Measurements from ENCODE around the gene OIT3. TPM values are rescaled to one million over a fixed set of nuclear protein-coding genes. Genes with fewer than 3 reads are reported as not detected.

The OIT3 gene
- total RNA-seq, 1 donor from 2014 or later = not detected

DNA sequence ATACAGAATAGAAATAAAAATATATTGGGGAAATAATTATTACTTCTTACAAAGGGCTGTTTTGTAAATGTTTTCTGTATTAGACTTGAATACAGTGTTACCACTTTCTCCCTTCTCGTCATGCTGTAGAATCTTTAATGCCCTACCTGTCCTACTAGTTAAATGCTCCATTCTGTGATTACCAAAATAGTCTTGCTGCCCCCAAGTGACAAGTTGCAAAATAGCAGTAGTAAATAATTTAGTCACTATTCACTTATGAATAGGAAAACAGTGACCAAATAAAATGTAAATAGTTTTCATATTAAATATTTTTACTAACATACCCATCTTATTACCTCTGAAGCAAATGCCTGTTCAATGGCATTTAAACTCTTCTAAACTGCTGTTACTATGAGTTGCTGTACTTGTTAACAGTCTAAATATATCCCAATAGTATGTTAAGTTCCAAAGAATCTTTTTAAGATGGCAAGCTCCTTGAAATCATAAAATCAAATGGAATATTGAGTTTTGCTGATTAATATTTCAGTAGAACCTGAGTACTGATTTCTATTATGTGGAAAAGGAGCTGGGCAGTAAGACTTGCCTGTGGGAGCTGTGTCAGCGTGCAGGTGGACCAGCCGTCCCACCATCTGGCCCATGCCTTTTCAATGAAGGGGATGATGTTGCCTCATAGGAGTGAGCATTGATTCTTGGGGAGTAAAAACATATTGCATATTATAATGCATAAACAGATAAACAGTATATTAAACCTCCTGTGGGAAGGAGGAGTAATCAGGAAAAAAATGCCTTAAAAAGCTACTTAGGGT is 18.1 kb upstream of the OIT3 start:
- Mint-ChIP-seq H3K9me3 (ENCODE audit: unreplicated experiment) (no peaks in the 10 kb centered on the region), H3K4me3 (ENCODE audit: unreplicated experiment) (no peak overlapping the region), H3K27ac (ENCODE audit: unreplicated experiment) (no peak overlapping the region), H3K36me3 (ENCODE audit: unreplicated experiment) (peaks cover 5% of the 10 kb centered on the region), H3K4me1 (ENCODE audit: low read depth, unreplicated experiment) (no peaks in the 10 kb centered on the region), H3K27me3 (ENCODE audit: unreplicated experiment) (no peaks in the 10 kb centered on the region)
- peak; percentile 19 for DNase-seq
- TF ChIP-seq, protein P1, sequence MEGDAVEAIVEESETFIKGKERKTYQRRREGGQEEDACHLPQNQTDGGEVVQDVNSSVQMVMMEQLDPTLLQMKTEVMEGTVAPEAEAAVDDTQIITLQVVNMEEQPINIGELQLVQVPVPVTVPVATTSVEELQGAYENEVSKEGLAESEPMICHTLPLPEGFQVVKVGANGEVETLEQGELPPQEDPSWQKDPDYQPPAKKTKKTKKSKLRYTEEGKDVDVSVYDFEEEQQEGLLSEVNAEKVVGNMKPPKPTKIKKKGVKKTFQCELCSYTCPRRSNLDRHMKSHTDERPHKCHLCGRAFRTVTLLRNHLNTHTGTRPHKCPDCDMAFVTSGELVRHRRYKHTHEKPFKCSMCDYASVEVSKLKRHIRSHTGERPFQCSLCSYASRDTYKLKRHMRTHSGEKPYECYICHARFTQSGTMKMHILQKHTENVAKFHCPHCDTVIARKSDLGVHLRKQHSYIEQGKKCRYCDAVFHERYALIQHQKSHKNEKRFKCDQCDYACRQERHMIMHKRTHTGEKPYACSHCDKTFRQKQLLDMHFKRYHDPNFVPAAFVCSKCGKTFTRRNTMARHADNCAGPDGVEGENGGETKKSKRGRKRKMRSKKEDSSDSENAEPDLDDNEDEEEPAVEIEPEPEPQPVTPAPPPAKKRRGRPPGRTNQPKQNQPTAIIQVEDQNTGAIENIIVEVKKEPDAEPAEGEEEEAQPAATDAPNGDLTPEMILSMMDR (IDR thresholded peaks at IDR 0.05; ENCODE audit: partially characterized antibody, unreplicated experiment) = peak; percentile 29

- no peaks in the 10 kb centered on the region for H3K9me3 Mint-ChIP-seq (ENCODE audit: unreplicated experiment)
- H3K4me3 Mint-ChIP-seq (ENCODE audit: unreplicated experiment) = no peak overlapping the region
- TF ChIP-seq, protein P1 (IDR thresholded peaks at IDR 0.05; ENCODE audit: partially characterized antibody, unreplicated experiment) = no peak
- DNase-seq = no peak
- no peaks in the 10 kb centered on the region for H3K4me1 Mint-ChIP-seq (ENCODE audit: low read depth, unreplicated experiment)
- no peaks in the 10 kb centered on the region for H3K27me3 Mint-ChIP-seq (ENCODE audit: unreplicated experiment)
- peaks cover 5% of the 10 kb centered on the region for H3K36me3 Mint-ChIP-seq (ENCODE audit: unreplicated experiment)
- H3K27ac Mint-ChIP-seq (ENCODE audit: unreplicated experiment) = no peak overlapping the region
Measured at GRCh38 chr10:72879245-72879644, 14.3 kb upstream of the OIT3 start.

- no peak for DNase-seq
- no peaks in the 10 kb centered on the region for H3K9me3 Mint-ChIP-seq (ENCODE audit: unreplicated experiment)
- no peak overlapping the region for H3K27ac Mint-ChIP-seq (ENCODE audit: unreplicated experiment)
- H3K27me3 Mint-ChIP-seq (ENCODE audit: unreplicated experiment) = no peaks in the 10 kb centered on the region
- H3K36me3 Mint-ChIP-seq (ENCODE audit: unreplicated experiment) = peaks cover 5% of the 10 kb centered on the region
- TF ChIP-seq, protein P1 (IDR thresholded peaks at IDR 0.05; ENCODE audit: partially characterized antibody, unreplicated experiment) = no peak
- H3K4me1 Mint-ChIP-seq (ENCODE audit: low read depth, unreplicated experiment) = peaks cover 5% of the 10 kb centered on the region
- H3K4me3 Mint-ChIP-seq (ENCODE audit: unreplicated experiment) = no peak overlapping the region
Measured at GRCh38 chr10:72881291-72881690, 12.2 kb upstream of the OIT3 start.

DNA sequence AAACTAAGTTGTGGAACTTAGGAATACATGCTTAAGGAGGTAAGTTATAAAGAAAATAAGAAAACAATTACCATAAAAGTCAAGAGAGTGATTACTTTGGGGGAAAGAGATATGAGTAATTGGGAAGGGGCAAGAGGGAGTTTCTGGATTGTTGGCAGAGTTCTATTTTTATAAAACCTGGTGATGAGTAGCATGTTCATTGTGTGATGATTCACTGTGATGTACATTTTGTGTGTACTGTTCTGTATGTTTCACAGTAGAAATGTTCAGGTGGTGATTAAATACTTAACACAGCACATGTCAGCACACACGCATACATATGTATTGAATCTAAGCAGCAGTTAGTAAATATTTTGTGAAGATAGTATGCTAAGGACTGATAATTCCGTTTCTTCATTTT is 9.7 kb upstream of the OIT3 start:
- TF ChIP-seq, protein P1 (IDR thresholded peaks at IDR 0.05; ENCODE audit: partially characterized antibody, unreplicated experiment) = no peak
- Mint-ChIP-seq H3K27ac (ENCODE audit: unreplicated experiment) (no peak overlapping the region), H3K36me3 (ENCODE audit: unreplicated experiment) (no peaks in the 10 kb centered on the region), H3K4me3 (ENCODE audit: unreplicated experiment) (no peak overlapping the region), H3K27me3 (ENCODE audit: unreplicated experiment) (no peaks in the 10 kb centered on the region), H3K9me3 (ENCODE audit: unreplicated experiment) (no peaks in the 10 kb centered on the region), H3K4me1 (ENCODE audit: low read depth, unreplicated experiment) (peaks cover 8% of the 10 kb centered on the region)
- no peak for DNase-seq

DNA sequence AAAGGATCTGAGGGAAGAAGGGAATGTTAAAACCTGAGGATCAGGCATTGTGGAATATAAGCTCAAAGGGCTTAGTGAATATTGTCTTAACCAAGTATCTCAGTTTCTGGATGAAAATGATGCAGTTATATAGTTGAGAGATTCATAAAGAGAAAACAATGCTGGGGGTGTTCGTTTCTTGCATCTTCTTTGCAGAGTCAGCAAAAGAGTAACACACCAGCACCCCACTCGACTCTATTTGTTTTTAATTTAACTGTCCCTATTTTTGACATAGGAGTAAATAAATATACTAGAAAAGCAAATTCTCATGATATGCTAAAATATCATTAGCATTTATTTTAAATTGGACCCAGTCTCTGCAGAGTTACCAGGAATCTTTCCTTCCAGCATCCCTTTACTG is 7.6 kb upstream of the OIT3 start:
- Mint-ChIP-seq H3K4me3 (ENCODE audit: unreplicated experiment) (no peak overlapping the region), H3K9me3 (ENCODE audit: unreplicated experiment) (no peaks in the 10 kb centered on the region), H3K27me3 (ENCODE audit: unreplicated experiment) (no peaks in the 10 kb centered on the region), H3K4me1 (ENCODE audit: low read depth, unreplicated experiment) (peaks cover 8% of the 10 kb centered on the region), H3K27ac (ENCODE audit: unreplicated experiment) (no peak overlapping the region), H3K36me3 (ENCODE audit: unreplicated experiment) (no peaks in the 10 kb centered on the region)
- no peak for DNase-seq
- TF ChIP-seq, protein P1 (IDR thresholded peaks at IDR 0.05; ENCODE audit: partially characterized antibody, unreplicated experiment) = no peak

All from glutamatergic neuron (in vitro differentiated cells).